ENCODE results near the gene IRF2. TPM values are rescaled to one million over a fixed set of nuclear protein-coding genes. Genes with fewer than 3 reads are reported as not detected.

Gene IRF2
- total and polyA plus RNA-seq, 2 donors (not counting 1 experiment from before 2014, with no cell fraction given) = 67.8 to 68.2 TPM

GRCh38 chr4:184479516-184479950 lies 5.2 kb upstream of the IRF2 start:
- no peaks in the 10 kb centered on the region for H3K27me3 ChIP-seq (replicated peaks in 1 of 4; ENCODE audit: control extremely low read depth in 1 of 4, control insufficient read depth in 3 of 4, insufficient read depth in 4 of 4, low read length in 3 of 4)
- H3K36me3 ChIP-seq (replicated peaks in 1 of 2; ENCODE audit: control extremely low read depth in 1 of 2, control insufficient read depth in 1 of 2, extremely low read depth in 1 of 2, insufficient read depth in 2 of 2, low read length in 1 of 2) = peaks cover 2 to 7% of the 10 kb centered on the region in 2 experiments
- ATAC-seq (ENCODE audit: low read depth) (no peak), DNase-seq (no peak)
- no peak overlapping the region for H2AFZ ChIP-seq (ENCODE audit: insufficient read depth, low read depth, low read length, poor library complexity, severe bottlenecking)
- no peak overlapping the region for H3K4me3 ChIP-seq (ENCODE audit: control extremely low read depth in 1 of 5, extremely low read depth in 1 of 5, insufficient read depth in 1 of 5, low read depth in 2 of 5, low read length in 4 of 5)
- H3K9ac ChIP-seq (ENCODE audit: low read length) = no peak overlapping the region
- no peaks in the 10 kb centered on the region for H3K9me3 Mint-ChIP-seq (ENCODE audit: insufficient read depth)
- WGBS (ENCODE audit: insufficient coverage) = 100% methylated on average over 1 of the region's 1 CpG
- H3K4me1 ChIP-seq (ENCODE audit: control insufficient read depth in 2 of 2, insufficient read depth in 2 of 2, low read length in 2 of 2) = peaks cover 40 to 50% of the 10 kb centered on the region in 2 donors
- no peaks in the 10 kb centered on the region for H4K20me1 ChIP-seq (ENCODE audit: control insufficient read depth, insufficient read depth, low read length, poor library complexity, severe bottlenecking)
- H3K4me2 ChIP-seq (replicated peaks; ENCODE audit: low read depth, low read length, poor library complexity, severe bottlenecking) = no peak overlapping the region
- no peak overlapping the region for H3K4me3 Mint-ChIP-seq
- ChIA-PET CTCF (no interaction called here), POLR2A (interaction anchor here (0.7 kb wide), 1 partner anchor 377 kb away, joined by 4 read pairs; no protein-coding TSS in a partner anchor)
- no peaks in the 10 kb centered on the region for H3K27me3 Mint-ChIP-seq
- H3K27ac ChIP-seq (ENCODE audit: low read length in 2 of 2) = peak overlapping the region in 1 of 2 donors; percentile 17
- intact Hi-C loops (cut with micrococcal nuclease) = loop anchor here (10.0 kb wide), 2 partner anchors 255 to 345 kb away; partner anchors contain the start of genes ACSL1 and CENPU
- no peak overlapping the region for H3K27ac Mint-ChIP-seq
- peaks cover 0 to 6% (median 3%) of the 10 kb centered on the region in 3 donors for H3K9me3 ChIP-seq (ENCODE audit: control extremely low read depth in 1 of 3, control insufficient read depth in 2 of 3, insufficient read depth in 1 of 3, low read length in 2 of 3)
- H3K4me1 Mint-ChIP-seq = peaks cover 69% of the 10 kb centered on the region
- H3K79me2 ChIP-seq (ENCODE audit: control insufficient read depth, insufficient read depth, low read length) = peaks cover 69% of the 10 kb centered on the region
- TF ChIP-seq CTCF (IDR thresholded peaks at IDR 0.05) (no peak), EZH2 (IDR thresholded peaks at IDR 0.05; ENCODE audit: borderline replicate concordance, insufficient read depth, low read depth, low read length, poor library complexity, severe bottlenecking) (no peak)

- H3K9me3 ChIP-seq (ENCODE audit: control extremely low read depth in 1 of 3, control insufficient read depth in 2 of 3, insufficient read depth in 1 of 3, low read length in 2 of 3) = no peaks in the 10 kb centered on the region
- 87% methylated on average over 6 of the region's 9 CpGs for WGBS (ENCODE audit: insufficient coverage)
- H2AFZ ChIP-seq (ENCODE audit: insufficient read depth, low read depth, low read length, poor library complexity, severe bottlenecking) = no peak overlapping the region
These were observed 3.0 kb upstream of the IRF2 start for GRCh38 chr4:184477201-184477999.

More at GRCh38 chr4:184477201-184477999, 3.0 kb upstream of the IRF2 start:
- no peak overlapping the region for H3K4me3 ChIP-seq (ENCODE audit: control extremely low read depth in 1 of 5, extremely low read depth in 1 of 5, insufficient read depth in 1 of 5, low read depth in 2 of 5, low read length in 4 of 5)
- DNase-seq (no peak), ATAC-seq (ENCODE audit: low read depth) (no peak)
- ChIA-PET POLR2A (interaction anchor here (0.8 kb wide), 1 partner anchor 9 kb away, joined by 4 read pairs; no protein-coding TSS in a partner anchor), CTCF (interaction anchor here (1.2 to 1.6 kb wide), 3 partner anchors 59 to 213 kb away, joined by 3 to 4 read pairs (median 3); no protein-coding TSS in a partner anchor)
- Mint-ChIP-seq H3K4me3 (peak overlapping the region; percentile 84), H3K4me1 (peaks cover 58% of the 10 kb centered on the region), H3K27me3 (no peaks in the 10 kb centered on the region), H3K9me3 (ENCODE audit: insufficient read depth) (no peaks in the 10 kb centered on the region), H3K27ac (peak overlapping the region; percentile 87)
- peaks cover 6% of the 10 kb centered on the region for H4K20me1 ChIP-seq (ENCODE audit: control insufficient read depth, insufficient read depth, low read length, poor library complexity, severe bottlenecking)
- peaks cover 64% of the 10 kb centered on the region for H3K79me2 ChIP-seq (ENCODE audit: control insufficient read depth, insufficient read depth, low read length)
- intact Hi-C loops (cut with micrococcal nuclease) = loop anchor here (10.0 kb wide), 2 partner anchors 257 to 347 kb away; partner anchors contain the start of genes ACSL1 and CENPU
- H3K4me1 ChIP-seq (ENCODE audit: control insufficient read depth in 2 of 2, insufficient read depth in 2 of 2, low read length in 2 of 2) = peaks cover 34 to 41% of the 10 kb centered on the region in 2 donors
- H3K27me3 ChIP-seq (replicated peaks in 1 of 4; ENCODE audit: control extremely low read depth in 1 of 4, control insufficient read depth in 3 of 4, insufficient read depth in 4 of 4, low read length in 3 of 4) = no peaks in the 10 kb centered on the region
- H3K9ac ChIP-seq (ENCODE audit: low read length) = no peak overlapping the region
- peak overlapping the region in 1 of 2 donors; percentile 91 for H3K27ac ChIP-seq (ENCODE audit: low read length in 2 of 2)
- TF ChIP-seq EZH2 (IDR thresholded peaks at IDR 0.05; ENCODE audit: borderline replicate concordance, insufficient read depth, low read depth, low read length, poor library complexity, severe bottlenecking) (no peak), CTCF (IDR thresholded peaks at IDR 0.05) (no peak)
- peaks cover 2 to 7% of the 10 kb centered on the region in 2 experiments for H3K36me3 ChIP-seq (replicated peaks in 1 of 2; ENCODE audit: control extremely low read depth in 1 of 2, control insufficient read depth in 1 of 2, extremely low read depth in 1 of 2, insufficient read depth in 2 of 2, low read length in 1 of 2)
- peak overlapping the region; percentile 63 for H3K4me2 ChIP-seq (replicated peaks; ENCODE audit: low read depth, low read length, poor library complexity, severe bottlenecking)
